ENCODE measurements around the gene TYK2. TPM values are rescaled to one million over a fixed set of nuclear protein-coding genes. Genes with fewer than 3 reads are reported as not detected.
A peak's percentile ranks its signal among the peaks of the same experiment; 100 is the strongest.

The TYK2 gene
- total and polyA plus RNA-seq, 9 of the 15 experiments (the other 6 are each of a cell fraction or from before 2014, with no cell fraction given), result 15.0 to 182 (median 85.9) TPM

GRCh38 chr19:10332965-10333757 is 47.2 kb downstream of the TYK2 start, which contains the start of gene RAVER1 (continued):
- TF ChIP-seq GATAD2A (IDR thresholded peaks at IDR 0.05) (no peak), HMG20B (CRISPR knock-in tag; IDR thresholded peaks at IDR 0.05) (no peak), TRIM25 (IDR thresholded peaks at IDR 0.05; ENCODE audit: borderline replicate concordance) (no peak), ZNF146 (CRISPR knock-in tag; IDR thresholded peaks at IDR 0.05; ENCODE audit: unreplicated experiment) (no peak), ARID3A (IDR thresholded peaks at IDR 0.05; ENCODE audit: borderline replicate concordance, low read depth, low read length) (no peak), CREB3 (tag; conservative IDR thresholded peaks at IDR 0.05; ENCODE audit: low read depth) (no peak), KAT7 (CRISPR knock-in tag; IDR thresholded peaks at IDR 0.05; ENCODE audit: borderline replicate concordance) (peak; percentile 69; the same call in 1 of the 2 replicates), NCOA6 (IDR thresholded peaks at IDR 0.05) (no peak), HMGXB4 (CRISPR knock-in tag; IDR thresholded peaks at IDR 0.05) (0 out of 2 replicates have a peak, but pooled peaks have one; percentile 67)

Measured in K562 (cell line).